Karpas-422 (cell line): ENCODE measurements around the gene CEP112. TPM values are rescaled to one million over a fixed set of nuclear protein-coding genes. Genes with fewer than 3 reads are reported as not detected.
"Not testable (repeated sequence)": the region's sequence is repeated elsewhere in the genome, so short reads cannot be mapped to it uniquely, and the experiment has no call there.

Experiments used
- DNase-seq: peaks from one replicate; pipeline ENCODE4 v3.0.0-alpha.2; 2015
- H2AFZ ChIP-seq: fragments of 200-600 bp; sonication (generic); 2 replicates; pipeline ENCODE4 v1.6.1; 2014; ENCODE audit warnings: antibody characterized with exemption, low read length, mixed read lengths
- H3K27ac ChIP-seq: fragments of 200-600 bp; sonication (generic); 2 replicates; pipeline ENCODE4 v1.5.1; 2014; ENCODE audit warnings: mild to moderate bottlenecking, low read length, moderate library complexity
- H3K27me3 ChIP-seq: fragments of 200-600 bp; sonication (generic); 2 replicates; pipeline ENCODE4 v1.6.1; 2014; ENCODE audit warnings: low read length, mixed read lengths
- H3K36me3 ChIP-seq: fragments of 200-600 bp; sonication (generic); 2 replicates; pipeline ENCODE4 v1.6.1; 2014; ENCODE audit warnings: low read length, mixed read lengths; ENCODE audit not compliant: insufficient read depth
- H3K4me1 ChIP-seq: fragments of 200-600 bp; sonication (generic); 2 replicates; pipeline ENCODE4 v1.6.1; 2014; ENCODE audit warnings: mild to moderate bottlenecking, low read length, mixed read lengths
- H3K4me2 ChIP-seq: fragments of 200-600 bp; sonication (generic); 2 replicates; pipeline ENCODE4 v1.6.1; 2014; ENCODE audit warnings: low read length, low read depth, mild to moderate bottlenecking; ENCODE audit not compliant: poor library complexity, severe bottlenecking
- H3K4me3 ChIP-seq: fragments of 200-600 bp; sonication (generic); 2 replicates; pipeline ENCODE4 v1.5.1; 2014; ENCODE audit warnings: mild to moderate bottlenecking, antibody characterized with exemption, low read length, mixed read lengths
- H3K79me2 ChIP-seq: fragments of 200-600 bp; sonication (generic); 2 replicates; pipeline ENCODE4 v1.6.1; 2014; ENCODE audit warnings: mild to moderate bottlenecking, low read length, mixed read lengths
- H3K9ac ChIP-seq: fragments of 200-600 bp; sonication (generic); 2 replicates; pipeline ENCODE4 v1.6.0; 2014; ENCODE audit warnings: low read length
- H3K9me2 ChIP-seq: fragments of 200-600 bp; sonication (generic), shearing (Covaris generic); replicated peaks from 2 replicates; pipeline ENCODE4 v1.6.0; 2014; ENCODE audit warnings: mild to moderate bottlenecking, low read length, moderate library complexity; ENCODE audit not compliant: insufficient read depth
- H3K9me3 ChIP-seq: fragments of 300-700, 200-600 bp; sonication (generic); 2 replicates; pipeline ENCODE4 v1.6.1; 2014; ENCODE audit warnings: low read length, mixed read lengths
- H4K20me1 ChIP-seq: fragments of 200-600 bp; sonication (generic); 2 replicates; pipeline ENCODE4 v1.6.1; 2014; ENCODE audit warnings: mild to moderate bottlenecking, antibody characterized with exemption, low read length, low read depth; ENCODE audit not compliant: insufficient read depth
- total RNA-seq: library from RNA; depleted of rRNA; stranded (reverse); fragments of >200 nt; shearing (Covaris generic); gene quantifications from 2 replicates; pipeline ENCODE4 v1.2.3, GENCODE V29; 2014; ENCODE audit warnings: low replicate concordance

The CEP112 gene
- total RNA-seq, 1 experiment from 2014 or later = not detected

- Histone ChIP-seq H3K9me3 (no peaks in the 10 kb centered on the region), H3K27me3 (no peaks in the 10 kb centered on the region), H2AFZ (no peak overlapping the region), H3K36me3 (no peaks in the 10 kb centered on the region), H4K20me1 (no peaks in the 10 kb centered on the region), H3K9ac (no peak overlapping the region), H3K4me2 (no peak overlapping the region), H3K4me1 (no peaks in the 10 kb centered on the region), H3K27ac (no peak overlapping the region), H3K79me2 (no peaks in the 10 kb centered on the region), H3K9me2 (no peaks in the 10 kb centered on the region), H3K4me3 (no peak overlapping the region)
- DNase-seq = no peak
Measured at GRCh38 chr17:66107731-66108130, 84.2 kb downstream of the CEP112 start.

GRCh38 chr17:66098040-66098439, 93.9 kb downstream of the CEP112 start:
- H3K27ac ChIP-seq = no peak overlapping the region
- H3K4me2 ChIP-seq = no peak overlapping the region
- no peak for DNase-seq

GRCh38 chr17:66094727-66095126, 97.2 kb downstream of the CEP112 start:
- Histone ChIP-seq H3K27ac (no peak overlapping the region), H3K9me2 (no peaks in the 10 kb centered on the region), H2AFZ (no peak overlapping the region), H3K9ac (no peak overlapping the region), H3K27me3 (no peaks in the 10 kb centered on the region), H4K20me1 (no peaks in the 10 kb centered on the region), H3K36me3 (no peaks in the 10 kb centered on the region), H3K4me3 (no peak overlapping the region), H3K4me1 (no peaks in the 10 kb centered on the region), H3K9me3 (no peaks in the 10 kb centered on the region), H3K4me2 (no peak overlapping the region), H3K79me2 (no peaks in the 10 kb centered on the region)
- DNase-seq = no peak

More at GRCh38 chr17:66098040-66098439, 93.9 kb downstream of the CEP112 start:
- Histone ChIP-seq H3K36me3 (no peaks in the 10 kb centered on the region), H3K4me3 (no peak overlapping the region), H3K9ac (no peak overlapping the region), H4K20me1 (no peaks in the 10 kb centered on the region), H2AFZ (no peak overlapping the region), H3K9me3 (no peaks in the 10 kb centered on the region), H3K9me2 (no peaks in the 10 kb centered on the region), H3K4me1 (no peaks in the 10 kb centered on the region), H3K79me2 (no peaks in the 10 kb centered on the region), H3K27me3 (no peaks in the 10 kb centered on the region)

GRCh38 chr17:66091445-66092080, 100.4 kb downstream of the CEP112 start:
- no peak overlapping the region for H3K4me3 ChIP-seq
- no peaks in the 10 kb centered on the region for H4K20me1 ChIP-seq
- no peak overlapping the region for H3K9ac ChIP-seq
- no peak overlapping the region for H3K4me2 ChIP-seq
- no peaks in the 10 kb centered on the region for H3K9me3 ChIP-seq
- H3K27ac ChIP-seq = no peak overlapping the region
- H2AFZ ChIP-seq = no peak overlapping the region
- H3K27me3 ChIP-seq = no peaks in the 10 kb centered on the region
- H3K79me2 ChIP-seq = no peaks in the 10 kb centered on the region
- H3K36me3 ChIP-seq = no peaks in the 10 kb centered on the region
- no peak for DNase-seq
- H3K4me1 ChIP-seq = no peaks in the 10 kb centered on the region
- H3K9me2 ChIP-seq = no peaks in the 10 kb centered on the region

- no peaks in the 10 kb centered on the region for H3K36me3 ChIP-seq
- H4K20me1 ChIP-seq = no peaks in the 10 kb centered on the region
- no peak overlapping the region for H3K4me3 ChIP-seq
- no peaks in the 10 kb centered on the region for H3K9me3 ChIP-seq
- no peaks in the 10 kb centered on the region for H3K27me3 ChIP-seq
- DNase-seq = no peak
- H3K27ac ChIP-seq = no peak overlapping the region
- H3K4me1 ChIP-seq = no peaks in the 10 kb centered on the region
- H3K4me2 ChIP-seq = no peak overlapping the region
- H2AFZ ChIP-seq = no peak overlapping the region
- H3K9ac ChIP-seq = no peak overlapping the region
- H3K79me2 ChIP-seq = no peaks in the 10 kb centered on the region
- H3K9me2 ChIP-seq = no peaks in the 10 kb centered on the region
Measured at GRCh38 chr17:66089764-66090163, 102.2 kb downstream of the CEP112 start.

- H3K27ac ChIP-seq = no peak overlapping the region
- H3K4me3 ChIP-seq = no peak overlapping the region
- no peaks in the 10 kb centered on the region for H4K20me1 ChIP-seq
- no peaks in the 10 kb centered on the region for H3K9me2 ChIP-seq
- H3K36me3 ChIP-seq = no peaks in the 10 kb centered on the region
- no peaks in the 10 kb centered on the region for H3K9me3 ChIP-seq
- H3K4me2 ChIP-seq = no peak overlapping the region
- H3K9ac ChIP-seq = no peak overlapping the region
- no peaks in the 10 kb centered on the region for H3K4me1 ChIP-seq
- DNase-seq = no peak
- no peak overlapping the region for H2AFZ ChIP-seq
- H3K79me2 ChIP-seq = no peaks in the 10 kb centered on the region
- no peaks in the 10 kb centered on the region for H3K27me3 ChIP-seq
Measured at GRCh38 chr17:66088173-66088572, 103.8 kb downstream of the CEP112 start.

GRCh38 chr17:66087073-66087472, 104.9 kb downstream of the CEP112 start:
- H4K20me1 ChIP-seq = no peaks in the 10 kb centered on the region
- H3K79me2 ChIP-seq = no peaks in the 10 kb centered on the region
- no peaks in the 10 kb centered on the region for H3K36me3 ChIP-seq
- no peak overlapping the region for H2AFZ ChIP-seq
- H3K9me3 ChIP-seq = no peaks in the 10 kb centered on the region
- no peaks in the 10 kb centered on the region for H3K27me3 ChIP-seq
- DNase-seq = no peak
- H3K4me1 ChIP-seq = no peaks in the 10 kb centered on the region
- no peak overlapping the region for H3K27ac ChIP-seq
- no peak overlapping the region for H3K9ac ChIP-seq
- no peak overlapping the region for H3K4me2 ChIP-seq
- H3K9me2 ChIP-seq = no peaks in the 10 kb centered on the region
- H3K4me3 ChIP-seq = no peak overlapping the region

GRCh38 chr17:66085221-66085620, 106.7 kb downstream of the CEP112 start:
- no peaks in the 10 kb centered on the region for H3K79me2 ChIP-seq
- no peaks in the 10 kb centered on the region for H3K9me3 ChIP-seq
- no peaks in the 10 kb centered on the region for H3K27me3 ChIP-seq
- no peak overlapping the region for H2AFZ ChIP-seq
- no peak overlapping the region for H3K27ac ChIP-seq
- H3K9me2 ChIP-seq = no peaks in the 10 kb centered on the region
- no peak overlapping the region for H3K4me3 ChIP-seq
- H3K36me3 ChIP-seq = no peaks in the 10 kb centered on the region
- H4K20me1 ChIP-seq = no peaks in the 10 kb centered on the region
- no peak overlapping the region for H3K4me2 ChIP-seq
- no peak overlapping the region for H3K9ac ChIP-seq
- H3K4me1 ChIP-seq = no peaks in the 10 kb centered on the region
- DNase-seq = no peak

- H3K79me2 ChIP-seq, H3K36me3 ChIP-seq, H2AFZ ChIP-seq, H3K9me2 ChIP-seq, H3K9ac ChIP-seq, H3K9me3 ChIP-seq, H3K4me3 ChIP-seq, H3K27me3 ChIP-seq, H3K4me1 ChIP-seq, DNase-seq, H3K4me2 ChIP-seq, H3K27ac ChIP-seq, H4K20me1 ChIP-seq: not testable (repeated sequence)
Measured at GRCh38 chr17:66080670-66081069, 111.3 kb downstream of the CEP112 start.
